ENCODE results near the gene USP48. TPM values are rescaled to one million over a fixed set of nuclear protein-coding genes. Genes with fewer than 3 reads are reported as not detected.

USP48 gene
- total and polyA plus RNA-seq, 2 of the 13 experiments (the other 11 are each of a cell fraction or from before 2014, with no cell fraction given): 30.4 to 30.7 TPM

DNA sequence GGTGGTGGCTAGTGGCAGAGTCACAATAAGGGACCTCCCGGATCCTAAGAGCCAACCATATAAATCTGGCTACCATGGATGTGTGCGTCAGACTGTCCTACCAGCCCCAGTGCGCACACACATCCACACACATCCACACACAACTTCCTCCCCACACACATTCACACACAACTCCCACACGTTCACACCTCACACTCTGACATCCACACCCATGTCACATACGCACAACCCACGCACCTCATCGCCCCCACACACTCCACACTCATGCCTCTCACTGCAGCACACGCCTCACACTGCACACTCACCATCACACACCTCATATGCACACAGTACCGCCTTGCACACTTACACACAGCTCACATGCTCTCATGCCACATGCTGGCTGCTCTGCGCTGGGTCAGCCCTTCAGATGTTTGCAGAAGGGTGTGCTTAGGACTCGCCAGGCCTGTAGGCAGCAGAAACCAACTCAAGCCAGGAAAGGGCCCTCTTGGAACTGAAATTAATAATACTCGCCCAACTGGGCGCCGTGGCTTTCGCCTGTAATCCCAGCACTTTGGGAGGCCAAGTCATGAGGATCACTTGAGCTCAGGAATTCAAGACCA is 32.1 kb upstream of the USP48 start (continued):
- TF ChIP-seq, protein P1, sequence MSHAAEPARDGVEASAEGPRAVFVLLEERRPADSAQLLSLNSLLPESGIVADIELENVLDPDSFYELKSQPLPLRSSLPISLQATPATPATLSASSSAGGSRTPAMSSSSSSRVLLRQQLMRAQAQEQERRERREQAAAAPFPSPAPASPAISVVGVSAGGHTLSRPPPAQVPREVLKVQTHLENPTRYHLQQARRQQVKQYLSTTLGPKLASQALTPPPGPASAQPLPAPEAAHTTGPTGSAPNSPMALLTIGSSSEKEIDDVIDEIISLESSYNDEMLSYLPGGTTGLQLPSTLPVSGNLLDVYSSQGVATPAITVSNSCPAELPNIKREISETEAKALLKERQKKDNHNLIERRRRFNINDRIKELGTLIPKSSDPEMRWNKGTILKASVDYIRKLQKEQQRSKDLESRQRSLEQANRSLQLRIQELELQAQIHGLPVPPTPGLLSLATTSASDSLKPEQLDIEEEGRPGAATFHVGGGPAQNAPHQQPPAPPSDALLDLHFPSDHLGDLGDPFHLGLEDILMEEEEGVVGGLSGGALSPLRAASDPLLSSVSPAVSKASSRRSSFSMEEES (CRISPR knock-in tag; IDR thresholded peaks at IDR 0.05): no peak
- TF ChIP-seq ZNF775 (CRISPR knock-in tag; IDR thresholded peaks at IDR 0.05; ENCODE audit: borderline replicate concordance) (no peak), SMAD3 (CRISPR knock-in tag; IDR thresholded peaks at IDR 0.05) (no peak), FOSL1 (CRISPR knock-in tag; IDR thresholded peaks at IDR 0.05; ENCODE audit: borderline replicate concordance) (no peak)

DNA sequence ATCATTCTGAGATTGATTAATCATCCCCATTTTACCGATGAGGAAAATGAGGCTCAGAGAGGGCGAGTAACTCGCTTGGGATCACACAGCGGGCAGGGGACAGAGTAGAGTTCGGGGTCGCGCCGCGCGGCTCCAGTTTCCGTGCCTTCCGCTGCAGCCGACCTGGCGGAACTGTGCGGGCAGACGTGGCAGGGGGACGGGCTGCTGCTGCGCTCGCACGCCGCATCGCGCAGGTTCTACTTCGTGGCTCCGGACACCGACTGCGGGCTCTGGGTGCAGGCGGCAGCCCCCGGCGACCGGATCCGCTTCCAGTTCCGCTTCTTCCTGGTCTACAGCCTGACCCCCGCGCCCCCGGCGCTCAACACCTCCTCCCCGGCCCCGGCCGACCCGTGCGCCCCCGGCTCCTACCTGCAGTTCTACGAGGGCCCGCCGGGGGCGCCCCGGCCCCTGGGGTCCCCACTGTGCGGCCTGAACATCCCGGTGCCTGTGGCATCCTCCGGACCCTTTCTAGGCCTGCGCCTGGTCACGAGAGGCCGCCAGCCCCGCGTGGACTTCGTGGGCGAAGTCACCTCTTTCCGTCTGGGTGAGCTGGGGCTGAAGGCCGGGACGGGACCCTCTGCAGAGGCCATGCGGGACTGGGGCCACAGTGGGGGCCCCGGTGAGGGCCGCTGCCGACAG is 31.4 kb upstream of the USP48 start:
- Histone ChIP-seq H4K20me1 (ENCODE audit: insufficient read depth, low read length) (no peaks in the 10 kb centered on the region), H3K27me3 (ENCODE audit: control insufficient read depth in 1 of 2, insufficient read depth in 2 of 2, low read length in 2 of 2) (peaks cover 0 to 11% of the 10 kb centered on the region in 2 experiments; a peak in 3 of 5 replicates), H2AFZ (ENCODE audit: low read length) (no peak overlapping the region), H3K9ac (ENCODE audit: insufficient read depth, low read depth, low read length) (no peak overlapping the region), H3K79me2 (ENCODE audit: insufficient read depth, low read length) (no peaks in the 10 kb centered on the region), H3K4me3 (replicated peaks in 1 of 3; ENCODE audit: insufficient read depth in 1 of 3, low read depth in 2 of 3, low read length in 3 of 3) (no peak overlapping the region), H3K36me3 (replicated peaks in 1 of 2; ENCODE audit: control insufficient read depth in 1 of 2, insufficient read depth in 2 of 2, low read length in 2 of 2) (no peaks in the 10 kb centered on the region), H3K27ac (ENCODE audit: extremely low read length, insufficient read depth, low read length) (no peak overlapping the region), H3K4me2 (ENCODE audit: low read depth, low read length) (no peak overlapping the region), H3K4me1 (ENCODE audit: insufficient read depth, low read length) (peaks cover 27% of the 10 kb centered on the region), H3K9me3 (ENCODE audit: low read length) (no peaks in the 10 kb centered on the region)
- ATAC-seq: peak; percentile 32; the same call in 2 of the 3 replicates
- intact Hi-C loops (cut with micrococcal nuclease; ENCODE audit: unreplicated experiment) (no loop called here), in situ Hi-C loops (cut with HindIII; ENCODE audit: extremely low pct_ligation_motif_present, low pct_unique_long_range_greater_than_20kb) (no loop called here)
- ChIA-PET CTCF (ENCODE audit: low intra/inter-chr PET ratio, low total read pairs) (no interaction called here), POLR2A (no interaction called here)
- DNase-seq (ENCODE audit: low spot score): no peak
- BruUV-seq (replicated peaks): no TSS peak
- no peak for FAIRE-seq
- TF ChIP-seq, protein P2, sequence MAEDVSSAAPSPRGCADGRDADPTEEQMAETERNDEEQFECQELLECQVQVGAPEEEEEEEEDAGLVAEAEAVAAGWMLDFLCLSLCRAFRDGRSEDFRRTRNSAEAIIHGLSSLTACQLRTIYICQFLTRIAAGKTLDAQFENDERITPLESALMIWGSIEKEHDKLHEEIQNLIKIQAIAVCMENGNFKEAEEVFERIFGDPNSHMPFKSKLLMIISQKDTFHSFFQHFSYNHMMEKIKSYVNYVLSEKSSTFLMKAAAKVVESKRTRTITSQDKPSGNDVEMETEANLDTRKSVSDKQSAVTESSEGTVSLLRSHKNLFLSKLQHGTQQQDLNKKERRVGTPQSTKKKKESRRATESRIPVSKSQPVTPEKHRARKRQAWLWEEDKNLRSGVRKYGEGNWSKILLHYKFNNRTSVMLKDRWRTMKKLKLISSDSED (CRISPR knock-in tag; IDR thresholded peaks at IDR 0.05): no peak
- TF ChIP-seq RAD21 (CRISPR knock-in tag; IDR thresholded peaks at IDR 0.05) (0 out of 2 replicates have a peak, but pooled peaks have one; percentile 11), NR2F2 (IDR thresholded peaks at IDR 0.05; ENCODE audit: borderline replicate concordance, low read depth) (no peak), CEBPB (IDR thresholded peaks at IDR 0.05; ENCODE audit: borderline replicate concordance, low read depth, low read length) (no peak), PHB2 (IDR thresholded peaks at IDR 0.05; ENCODE audit: partially characterized antibody) (no peak), ZNF629 (CRISPR knock-in tag; conservative IDR thresholded peaks at IDR 0.05) (peak; percentile 42), ZNF768 (CRISPR knock-in tag; IDR thresholded peaks at IDR 0.05) (peak; percentile 98), ZBTB3 (CRISPR knock-in tag; IDR thresholded peaks at IDR 0.05; ENCODE audit: borderline replicate concordance, low read depth) (no peak), ZMYM3 (CRISPR knock-in tag; IDR thresholded peaks at IDR 0.05) (peak; percentile 29; the same call in 1 of the 2 replicates), CBX1 (IDR thresholded peaks at IDR 0.05; ENCODE audit: low read depth) (no peak)
- WGBS (ENCODE audit: low lambda C conversion rate): 76% methylated on average over 41 of the region's 65 CpGs
